ENCODE results near the gene GABARAPL1. TPM values are rescaled to one million over a fixed set of nuclear protein-coding genes. Genes with fewer than 3 reads are reported as not detected.

Gene GABARAPL1
- total RNA-seq: 10 to 100 TPM; 50.9 to 56.2 TPM

DNA sequence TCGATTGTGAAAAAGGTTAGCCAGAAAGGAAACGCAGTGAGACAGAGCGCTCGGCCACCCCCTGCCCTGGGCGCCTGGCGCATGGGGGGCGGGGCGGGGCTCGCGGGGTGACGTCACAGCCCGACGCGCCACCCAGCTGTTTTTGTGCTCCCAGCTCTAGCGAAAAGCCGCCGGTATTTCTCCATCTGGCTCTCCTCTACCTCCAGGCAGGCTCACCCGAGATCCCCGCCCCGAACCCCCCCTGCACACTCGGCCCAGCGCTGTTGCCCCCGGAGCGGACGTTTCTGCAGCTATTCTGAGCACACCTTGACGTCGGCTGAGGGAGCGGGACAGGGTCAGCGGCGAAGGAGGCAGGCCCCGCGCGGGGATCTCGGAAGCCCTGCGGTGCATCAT lies at the start of gene GABARAPL1:
TSS of gene GABARAPL1 (plus strand) at position 139 of the 393 bp plus-strand sequence. CDS start at position 392, 253 bp downstream.
- H3K4me1 Mint-ChIP-seq: peaks cover 25% of the 10 kb centered on the region
- H3K4me3 Mint-ChIP-seq: peak within 1 kb of the TSS; percentile 95
- POLR2A ChIA-PET: interaction anchor here (0.6 to 1.8 kb wide), 4 partner anchors 10 to 180 kb away, joined by 3 to 8 read pairs (median 6); no protein-coding TSS in a partner anchor
- peak; percentile 66 for ATAC-seq (ENCODE audit: low read depth)
- H3K27me3 Mint-ChIP-seq: peaks cover 5% of the 10 kb centered on the region
- no peaks in the 10 kb centered on the region for H3K9me3 Mint-ChIP-seq
- H3K36me3 Mint-ChIP-seq: no peaks in the 10 kb centered on the region
- peak; percentile 85 for DNase-seq
- H3K27ac Mint-ChIP-seq: peak within 1 kb of the TSS; percentile 97

DNA sequence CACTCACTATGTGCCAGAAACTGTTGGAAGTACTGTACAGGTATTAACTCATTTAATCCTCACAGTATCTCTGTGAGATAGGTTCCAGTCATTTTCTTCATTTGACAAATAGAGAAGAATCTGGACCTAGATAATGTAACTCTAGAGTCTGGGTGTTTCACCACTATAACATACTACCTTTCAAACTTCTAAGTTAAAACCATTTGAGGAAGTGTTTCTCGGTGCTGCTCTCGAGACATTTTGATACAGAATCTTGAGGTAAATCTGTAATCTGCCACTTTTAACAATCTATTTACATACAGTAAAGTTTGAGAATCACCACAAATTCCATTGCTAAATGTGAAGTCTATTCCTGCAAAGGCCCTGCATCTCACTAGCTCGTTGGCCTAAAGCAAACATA lies 49.6 kb upstream of the GABARAPL1 start:
- Mint-ChIP-seq H3K4me3 (no peak overlapping the region), H3K27me3 (peaks cover 46% of the 10 kb centered on the region), H3K27ac (no peak overlapping the region), H3K9me3 (no peaks in the 10 kb centered on the region), H3K4me1 (no peaks in the 10 kb centered on the region), H3K36me3 (no peaks in the 10 kb centered on the region)
- POLR2A ChIA-PET: no interaction called here
- DNase-seq (no peak), ATAC-seq (ENCODE audit: low read depth) (no peak)

DNA sequence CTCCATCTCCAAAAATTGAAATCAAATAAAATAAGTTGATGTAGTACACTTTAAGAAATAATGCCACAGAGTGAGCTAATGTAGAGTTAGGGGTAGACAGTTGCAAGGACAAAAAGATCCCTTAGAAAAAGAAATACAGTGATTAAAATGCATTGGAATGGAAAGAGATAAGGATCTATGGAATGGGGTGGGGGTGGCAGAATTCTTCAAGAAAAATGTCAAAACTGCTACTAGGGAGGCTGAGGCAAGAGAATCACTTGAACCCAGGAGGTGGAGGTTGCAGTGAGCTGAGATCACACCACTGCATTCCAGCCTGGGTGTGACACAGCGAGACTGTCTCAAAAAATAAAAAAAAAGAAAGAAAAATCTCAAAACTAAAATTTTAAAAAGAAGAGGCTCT lies 47.3 kb upstream of the GABARAPL1 start:
- POLR2A ChIA-PET: no interaction called here
- H3K27ac Mint-ChIP-seq: no peak overlapping the region
- peaks cover 38% of the 10 kb centered on the region for H3K27me3 Mint-ChIP-seq
- H3K4me1 Mint-ChIP-seq: no peaks in the 10 kb centered on the region
- no peak overlapping the region for H3K4me3 Mint-ChIP-seq
- DNase-seq (no peak), ATAC-seq (ENCODE audit: low read depth) (no peak)
- H3K9me3 Mint-ChIP-seq: no peaks in the 10 kb centered on the region
- H3K36me3 Mint-ChIP-seq: no peaks in the 10 kb centered on the region

DNA sequence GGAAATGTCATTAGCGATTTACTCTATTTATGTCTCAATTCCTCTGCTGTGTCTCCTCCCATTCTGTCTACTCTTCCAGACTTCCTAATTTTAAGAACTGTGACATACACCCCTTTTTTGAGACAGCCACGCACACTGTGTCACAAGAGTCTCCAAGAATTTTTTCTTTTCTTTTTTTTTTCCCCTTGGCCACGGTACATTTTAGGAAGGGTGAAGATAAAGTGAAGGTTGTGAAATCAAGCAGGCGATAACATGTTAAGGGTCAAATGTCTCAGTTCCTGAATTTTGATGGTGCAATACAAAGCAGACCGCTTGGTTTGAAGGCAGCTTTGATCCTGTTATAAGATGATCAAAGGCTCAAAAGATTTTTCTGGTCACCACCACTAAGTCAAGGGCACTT lies 45.1 kb upstream of the GABARAPL1 start:
- ATAC-seq (ENCODE audit: low read depth): no peak
- Mint-ChIP-seq H3K36me3 (no peaks in the 10 kb centered on the region), H3K27ac (no peak overlapping the region), H3K4me3 (no peak overlapping the region), H3K4me1 (no peaks in the 10 kb centered on the region), H3K27me3 (peaks cover 39% of the 10 kb centered on the region), H3K9me3 (no peaks in the 10 kb centered on the region)
- DNase-seq: no peak
- POLR2A ChIA-PET: no interaction called here

DNA sequence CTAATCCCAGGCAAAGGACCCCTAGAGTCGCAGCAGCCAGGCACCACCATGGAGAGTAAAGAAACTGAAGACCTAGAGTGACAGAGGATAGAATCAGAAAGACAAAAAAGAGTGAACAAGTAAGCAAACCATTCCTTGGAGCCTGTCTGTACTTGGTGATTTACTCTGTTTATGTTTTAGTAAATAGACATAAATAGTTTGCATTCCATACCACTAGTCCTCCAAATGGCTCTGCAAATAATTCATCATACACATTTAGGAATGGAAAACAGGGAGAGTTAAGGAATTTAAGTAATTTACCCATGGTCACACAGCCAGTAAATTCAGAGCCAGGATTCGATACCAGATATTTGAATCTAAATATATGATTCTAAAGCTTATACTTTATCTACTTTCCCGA lies 43.6 kb upstream of the GABARAPL1 start:
- ATAC-seq (ENCODE audit: low read depth): no peak
- Mint-ChIP-seq H3K27me3 (peaks cover 35% of the 10 kb centered on the region), H3K9me3 (no peaks in the 10 kb centered on the region), H3K4me3 (no peak overlapping the region), H3K27ac (no peak overlapping the region), H3K36me3 (no peaks in the 10 kb centered on the region), H3K4me1 (no peaks in the 10 kb centered on the region)
- DNase-seq: no peak
- POLR2A ChIA-PET: no interaction called here

DNA sequence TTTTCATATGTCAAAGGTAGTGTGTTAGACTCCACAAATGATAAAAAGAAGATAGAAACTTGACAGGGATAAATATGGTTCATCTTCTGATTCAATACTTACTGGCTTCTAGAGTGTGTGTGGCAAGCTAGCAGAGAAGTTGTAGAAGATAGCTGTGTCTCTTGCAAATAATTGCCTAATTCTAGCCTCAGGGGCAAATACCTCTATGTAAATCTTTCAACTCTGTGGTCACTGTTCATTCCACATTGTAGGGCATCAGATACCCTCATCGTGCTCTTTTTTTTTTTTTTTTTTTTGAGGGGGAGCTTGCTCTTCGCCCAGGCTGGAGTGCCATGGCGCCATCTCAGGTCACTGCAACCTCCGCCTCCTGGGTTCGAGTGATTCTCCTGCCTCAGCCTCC lies 42.5 kb upstream of the GABARAPL1 start:
- no peak for ATAC-seq (ENCODE audit: low read depth)
- DNase-seq: no peak
- Mint-ChIP-seq H3K27ac (no peak overlapping the region), H3K4me1 (no peaks in the 10 kb centered on the region), H3K27me3 (peaks cover 40% of the 10 kb centered on the region), H3K36me3 (no peaks in the 10 kb centered on the region), H3K4me3 (no peak overlapping the region), H3K9me3 (no peaks in the 10 kb centered on the region)
- POLR2A ChIA-PET: no interaction called here

DNA sequence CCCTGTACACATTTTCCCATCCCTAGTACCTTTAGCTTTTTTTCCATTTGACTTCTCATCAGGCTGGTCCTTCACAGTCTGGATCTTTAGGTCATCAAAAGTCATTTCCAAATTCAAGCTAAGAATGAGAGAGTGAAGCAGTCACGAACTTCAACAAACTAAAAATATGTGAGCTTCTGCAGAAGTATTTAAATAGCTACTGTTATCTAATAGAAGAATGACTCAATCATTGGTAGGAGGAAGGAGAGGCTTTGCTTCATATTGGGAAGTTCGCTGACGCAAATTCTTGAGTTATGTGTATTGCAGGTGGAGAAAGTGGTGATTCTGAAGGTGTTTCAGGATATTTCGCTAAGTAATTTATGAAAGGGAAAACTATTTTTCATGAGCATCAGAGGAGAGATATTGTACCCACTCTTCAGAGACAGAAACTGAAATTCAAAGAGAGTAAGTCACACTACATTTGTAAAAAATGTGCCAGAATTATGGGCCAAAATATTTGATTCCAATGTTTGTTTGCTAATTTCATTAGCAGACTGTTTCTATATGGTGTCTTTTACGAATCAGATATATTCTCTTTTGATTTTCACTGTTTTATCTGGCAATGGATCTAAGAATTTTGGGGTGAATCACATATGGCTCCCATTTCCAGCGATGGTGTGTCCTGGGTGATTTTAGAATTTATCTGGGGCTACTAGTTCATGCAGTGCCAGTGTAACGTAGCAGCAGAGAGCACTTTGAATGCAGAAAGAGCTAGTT lies 40.5 kb upstream of the GABARAPL1 start, which contains the start of gene OLR1:
TSS of gene OLR1 (minus strand) at position 160 of the 756 bp plus-strand sequence. CDS start at position 105, 55 bp downstream.
- Mint-ChIP-seq H3K27ac (no peak within 1 kb of the TSS), H3K4me3 (no peak within 1 kb of the TSS), H3K9me3 (no peaks in the 10 kb centered on the region), H3K27me3 (peaks cover 38% of the 10 kb centered on the region), H3K36me3 (no peaks in the 10 kb centered on the region), H3K4me1 (no peaks in the 10 kb centered on the region)
- no peak for DNase-seq
- POLR2A ChIA-PET: no interaction called here
- ATAC-seq (ENCODE audit: low read depth): no peak

DNA sequence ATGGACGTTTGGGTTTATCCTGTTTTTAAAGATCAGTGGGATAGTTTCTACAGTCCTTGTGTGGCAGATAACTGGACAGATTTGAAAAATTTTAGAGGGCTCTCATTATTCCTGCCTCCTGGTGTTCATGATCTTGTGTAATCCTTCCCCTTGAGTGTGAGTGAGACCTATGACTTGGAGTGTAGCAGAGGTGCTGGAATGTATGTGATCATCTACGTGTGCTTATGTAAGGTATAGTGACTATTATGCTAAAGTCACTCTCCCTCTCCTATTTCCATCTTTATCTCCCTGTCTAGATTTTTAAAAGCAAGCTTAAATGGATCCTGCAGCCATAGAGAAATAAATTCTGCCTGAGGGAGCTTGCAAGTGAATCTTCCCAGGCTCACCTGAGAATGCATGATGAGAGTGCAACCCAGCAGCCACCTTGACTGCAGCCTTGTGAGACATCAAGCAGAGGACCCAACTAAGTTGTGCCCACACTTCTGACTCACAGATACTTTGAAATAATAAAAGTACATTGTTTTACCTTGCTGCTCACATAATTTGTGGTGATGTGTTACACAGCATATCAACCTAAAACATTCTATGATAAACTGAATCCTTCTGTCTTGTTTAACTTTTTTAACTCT lies 37.6 kb upstream of the GABARAPL1 start:
- Mint-ChIP-seq H3K4me3 (no peak overlapping the region), H3K27ac (no peak overlapping the region)

DNA sequence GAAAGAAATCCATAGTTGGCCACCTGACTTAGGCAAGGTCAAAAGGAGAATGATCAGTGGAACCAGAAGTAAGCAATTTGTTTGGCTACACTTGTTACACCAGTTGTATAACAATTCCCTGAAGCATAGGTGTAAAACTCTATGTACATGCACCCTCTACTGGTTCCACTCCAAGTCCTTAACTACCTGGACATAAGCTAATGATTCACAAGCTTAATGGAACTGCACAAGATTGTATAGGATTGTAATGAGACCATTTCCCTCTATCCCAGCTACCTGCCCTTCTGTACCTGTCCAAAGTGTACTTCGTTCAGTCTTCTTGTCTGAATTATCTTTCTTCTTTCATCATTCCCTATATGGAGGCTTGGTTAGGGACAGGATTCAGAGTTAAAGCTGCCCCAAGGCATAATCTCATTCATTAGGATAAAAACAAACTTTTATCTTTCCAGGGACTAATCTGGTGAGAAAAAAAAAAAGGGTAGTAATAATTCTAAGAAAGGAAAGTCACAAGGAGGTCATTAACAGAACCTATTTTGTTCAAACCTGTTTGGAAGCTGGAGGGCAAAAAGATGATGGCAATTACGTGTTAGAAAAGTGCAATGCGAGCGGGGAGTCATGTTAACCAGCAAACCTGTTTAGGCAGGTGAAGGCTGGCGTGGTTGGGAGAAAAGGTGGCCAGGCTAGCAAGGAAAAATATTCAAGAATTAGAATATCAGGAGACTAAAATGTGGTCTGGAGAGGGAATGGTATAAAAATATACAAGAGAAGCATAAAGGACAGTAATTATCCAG lies 36.6 kb upstream of the GABARAPL1 start:
- H3K27ac Mint-ChIP-seq: no peak overlapping the region
- ATAC-seq (ENCODE audit: low read depth) (no peak), DNase-seq (no peak)
- no peaks in the 10 kb centered on the region for H3K36me3 Mint-ChIP-seq
- POLR2A ChIA-PET: no interaction called here
- no peaks in the 10 kb centered on the region for H3K9me3 Mint-ChIP-seq
- no peaks in the 10 kb centered on the region for H3K4me1 Mint-ChIP-seq
- H3K4me3 Mint-ChIP-seq: no peak overlapping the region
- H3K27me3 Mint-ChIP-seq: peaks cover 42% of the 10 kb centered on the region

More for the DNA sequence above, 37.6 kb upstream of the GABARAPL1 start:
- Mint-ChIP-seq H3K9me3 (no peaks in the 10 kb centered on the region), H3K27me3 (peaks cover 44% of the 10 kb centered on the region), H3K4me1 (no peaks in the 10 kb centered on the region), H3K36me3 (no peaks in the 10 kb centered on the region)
- POLR2A ChIA-PET: no interaction called here
- ATAC-seq (ENCODE audit: low read depth): no peak
- no peak for DNase-seq

DNA sequence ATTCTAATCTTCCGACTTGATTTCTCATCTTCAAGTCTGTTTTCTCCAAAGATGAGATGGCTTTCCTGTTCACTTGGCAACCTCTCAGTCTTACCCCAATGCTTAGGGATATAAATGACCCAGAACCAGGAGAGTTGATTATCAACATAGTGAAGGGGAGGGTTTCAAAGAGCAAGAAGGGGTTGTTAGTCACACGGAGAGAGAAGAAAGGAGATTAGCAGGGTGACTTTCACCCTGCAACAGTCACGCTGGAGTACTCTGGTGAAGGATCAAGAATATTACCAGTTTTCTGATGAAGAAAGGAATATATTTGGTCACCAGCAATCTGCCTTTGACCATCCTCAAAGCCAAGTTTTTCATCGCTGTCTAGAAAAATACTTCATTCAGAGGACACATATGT lies 33.9 kb upstream of the GABARAPL1 start, which contains the start of gene TMEM52B:
TSS of gene TMEM52B (plus strand) at position 212 of the 400 bp plus-strand sequence. CDS start 543 bp downstream, outside the sequence.
- Mint-ChIP-seq H3K9me3 (no peaks in the 10 kb centered on the region), H3K27me3 (peaks cover 40% of the 10 kb centered on the region), H3K36me3 (no peaks in the 10 kb centered on the region), H3K4me1 (peaks cover 2% of the 10 kb centered on the region), H3K27ac (no peak within 1 kb of the TSS), H3K4me3 (no peak within 1 kb of the TSS)
- POLR2A ChIA-PET: no interaction called here
- ATAC-seq (ENCODE audit: low read depth) (no peak), DNase-seq (no peak)

DNA sequence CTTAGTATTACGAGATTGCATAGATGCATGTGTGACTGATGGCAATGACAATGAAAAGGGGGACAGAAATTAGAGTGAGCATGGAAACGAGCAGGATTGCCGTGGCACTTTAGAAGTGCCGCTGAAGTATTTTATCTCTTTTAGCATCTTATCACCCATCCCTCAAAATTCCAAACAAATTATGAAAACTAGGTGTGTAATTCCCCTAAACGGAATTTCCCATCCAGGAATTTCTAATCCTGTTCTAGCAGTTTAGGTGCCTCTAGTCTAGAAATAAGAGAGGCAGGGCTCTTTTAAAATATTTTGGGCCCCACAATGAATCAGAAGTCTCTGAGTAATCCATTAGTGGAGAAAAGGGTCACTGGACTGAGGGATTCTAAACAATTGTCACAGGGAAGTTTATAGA lies 32.9 kb upstream of the GABARAPL1 start:
- DNase-seq: no peak
- no peak overlapping the region for H3K4me3 Mint-ChIP-seq
- ATAC-seq (ENCODE audit: low read depth): no peak
- no peaks in the 10 kb centered on the region for H3K36me3 Mint-ChIP-seq
- no peaks in the 10 kb centered on the region for H3K9me3 Mint-ChIP-seq
- peaks cover 2% of the 10 kb centered on the region for H3K4me1 Mint-ChIP-seq
- POLR2A ChIA-PET: no interaction called here
- peaks cover 47% of the 10 kb centered on the region for H3K27me3 Mint-ChIP-seq
- H3K27ac Mint-ChIP-seq: no peak overlapping the region

DNA sequence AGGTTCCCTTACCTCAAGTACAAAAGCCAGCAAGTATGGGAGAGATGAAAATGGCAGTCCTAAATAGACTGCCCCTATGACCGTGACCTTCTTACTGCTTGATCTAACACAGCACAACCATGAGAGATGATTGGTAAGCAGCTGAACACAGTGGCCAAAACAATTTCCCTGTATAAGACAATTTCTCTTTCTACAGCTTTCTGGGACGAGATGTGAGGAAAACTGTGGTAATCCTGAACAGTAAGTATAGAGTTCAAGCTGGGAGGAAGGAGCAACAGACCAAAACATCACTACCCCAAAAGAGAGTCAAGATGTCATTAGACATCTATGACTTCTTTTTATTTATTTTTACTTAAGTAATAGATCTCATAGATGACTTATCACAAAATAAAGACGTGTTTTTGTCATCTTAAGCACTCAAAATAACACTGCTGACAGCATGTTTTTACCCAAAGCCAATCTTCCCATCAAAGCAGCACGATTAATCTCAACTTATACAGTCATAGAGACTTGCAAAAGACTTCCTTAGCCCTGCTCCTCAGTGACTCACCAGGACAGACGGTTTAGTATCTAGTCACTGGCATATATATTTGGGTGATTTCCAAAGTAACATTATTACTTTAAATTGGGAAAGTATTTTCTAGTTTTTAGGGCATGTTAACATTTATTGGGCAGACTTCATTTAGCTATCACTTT lies 30.2 kb upstream of the GABARAPL1 start:
- Mint-ChIP-seq H3K36me3 (no peaks in the 10 kb centered on the region), H3K27me3 (peaks cover 40% of the 10 kb centered on the region), H3K27ac (no peak overlapping the region), H3K9me3 (no peaks in the 10 kb centered on the region), H3K4me1 (peaks cover 4% of the 10 kb centered on the region), H3K4me3 (no peak overlapping the region)
- ATAC-seq (ENCODE audit: low read depth) (no peak), DNase-seq (no peak)
- POLR2A ChIA-PET: no interaction called here

DNA sequence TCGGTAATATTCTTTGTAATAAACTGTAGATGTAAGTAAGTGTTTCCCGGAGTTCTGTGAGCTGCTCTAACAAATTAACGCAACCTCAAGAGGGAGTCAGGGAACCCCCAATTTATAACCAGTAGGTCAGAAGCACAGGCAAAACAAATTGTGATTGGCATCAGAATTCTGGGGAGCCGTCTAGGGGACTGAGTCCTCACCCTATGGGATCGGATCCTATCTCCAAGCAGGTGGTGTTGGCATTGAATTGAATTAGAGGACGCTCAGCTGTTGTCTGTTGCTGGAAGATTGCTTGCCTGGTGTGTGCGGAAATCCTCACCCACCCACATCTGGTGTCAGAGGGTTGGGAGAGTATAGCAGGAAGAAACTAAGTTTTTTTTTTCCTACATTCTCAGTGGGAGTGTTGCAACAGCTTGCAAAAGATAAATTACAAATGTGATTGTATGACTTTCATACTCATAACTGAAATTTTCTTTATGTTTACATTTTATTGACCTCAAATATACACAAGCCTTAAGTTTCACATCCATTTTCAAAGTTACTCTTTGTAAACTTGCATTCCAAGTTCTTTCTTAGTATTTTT lies 28.3 kb upstream of the GABARAPL1 start:
- no peaks in the 10 kb centered on the region for H3K36me3 Mint-ChIP-seq
- POLR2A ChIA-PET: no interaction called here
- H3K9me3 Mint-ChIP-seq: no peaks in the 10 kb centered on the region
- ATAC-seq (ENCODE audit: low read depth) (no peak), DNase-seq (no peak)
- H3K27me3 Mint-ChIP-seq: peaks cover 32% of the 10 kb centered on the region
- peaks cover 4% of the 10 kb centered on the region for H3K4me1 Mint-ChIP-seq
- no peak overlapping the region for H3K27ac Mint-ChIP-seq
- H3K4me3 Mint-ChIP-seq: no peak overlapping the region

Measured in activated naive CD8-positive, alpha-beta T cell treated with anti-CD3 and anti-CD28 coated beads, Interleukin-2, amount 10 ng/mL, durations not matched to agents 7 days and 5 days (primary cell).